ENCODE data around the gene HMGXB4. TPM values are rescaled to one million over a fixed set of nuclear protein-coding genes. Genes with fewer than 3 reads are reported as not detected.

Gene HMGXB4
- total RNA-seq = 10 to 100 TPM; 13.3 to 19.6 (median 15.9) TPM

DNA sequence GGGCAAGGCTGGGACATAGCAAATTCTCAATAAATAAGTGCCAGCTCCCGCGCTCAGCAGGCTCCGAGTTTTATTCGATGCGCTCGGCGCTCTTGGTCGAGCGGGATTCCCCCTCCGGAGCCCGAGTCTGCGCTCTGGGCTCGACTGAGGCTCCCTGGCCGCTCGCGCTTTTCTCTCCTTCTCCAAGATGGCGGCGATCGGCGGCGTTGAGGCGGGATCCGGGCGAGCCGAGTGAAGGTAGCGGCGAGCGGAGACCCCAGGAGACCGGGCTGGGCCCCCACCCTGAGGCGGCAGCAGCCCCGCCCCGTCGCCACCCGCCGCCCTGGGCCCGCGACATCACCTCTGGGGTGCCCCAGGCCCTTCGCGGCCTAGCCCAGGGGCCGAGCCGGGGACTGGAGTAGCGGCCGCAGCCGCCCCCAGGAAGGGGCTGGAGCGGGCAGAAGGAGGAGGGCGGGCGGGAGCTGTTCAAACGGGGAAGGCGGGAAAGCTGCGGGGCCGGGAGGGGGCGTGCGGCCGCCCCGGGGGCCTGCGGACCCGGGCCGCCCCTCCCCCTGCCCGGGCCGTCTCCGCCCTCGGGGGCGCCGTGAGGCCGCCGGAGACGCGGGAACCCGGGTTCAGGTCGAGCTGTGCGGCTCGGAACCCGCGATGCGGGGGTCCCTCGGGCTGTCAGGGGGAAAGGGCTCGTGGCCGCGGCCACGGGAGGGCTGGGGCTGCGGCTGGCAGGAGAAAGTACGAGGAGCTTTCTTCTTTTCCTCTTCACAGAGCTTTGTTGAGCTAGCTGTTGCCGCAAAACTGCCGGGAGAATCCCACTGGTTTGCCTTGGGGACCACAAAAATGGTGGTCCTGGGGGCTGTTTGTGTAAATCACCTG is at the start of gene HMGXB4:
Gene HMGXB4, plus strand, starts transcription at position 173 of the 870 bp plus-strand sequence. CDS start 4,898 bp downstream, outside the sequence.
- TF ChIP-seq CTCF (IDR thresholded peaks at IDR 0.05; ENCODE audit: low read depth) = no peak

- TF ChIP-seq CTCF (IDR thresholded peaks at IDR 0.05; ENCODE audit: low read depth) = no peak
Measured at GRCh38 chr22:35208003-35208402, 49.3 kb upstream of the HMGXB4 start.

DNA sequence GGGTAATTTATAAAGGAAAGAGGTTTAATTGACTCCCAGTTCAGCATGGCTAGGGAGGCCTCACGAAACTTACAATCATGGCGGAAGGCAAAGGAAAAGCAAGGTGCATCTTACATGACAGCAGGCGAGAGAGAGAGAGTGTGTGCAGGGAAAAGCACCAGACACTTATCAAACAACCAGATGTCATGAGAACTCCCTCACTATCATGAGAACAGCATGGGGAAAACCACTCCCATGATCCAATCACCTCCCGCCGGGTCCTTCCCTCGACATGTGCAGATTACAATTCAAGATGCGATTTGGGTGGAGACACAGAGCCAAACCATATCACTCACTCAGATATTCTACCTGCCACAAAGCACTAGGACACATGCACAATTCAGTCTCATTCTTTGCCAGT is 48.1 kb upstream of the HMGXB4 start:
- no peak for TF ChIP-seq CTCF (IDR thresholded peaks at IDR 0.05; ENCODE audit: low read depth)

DNA sequence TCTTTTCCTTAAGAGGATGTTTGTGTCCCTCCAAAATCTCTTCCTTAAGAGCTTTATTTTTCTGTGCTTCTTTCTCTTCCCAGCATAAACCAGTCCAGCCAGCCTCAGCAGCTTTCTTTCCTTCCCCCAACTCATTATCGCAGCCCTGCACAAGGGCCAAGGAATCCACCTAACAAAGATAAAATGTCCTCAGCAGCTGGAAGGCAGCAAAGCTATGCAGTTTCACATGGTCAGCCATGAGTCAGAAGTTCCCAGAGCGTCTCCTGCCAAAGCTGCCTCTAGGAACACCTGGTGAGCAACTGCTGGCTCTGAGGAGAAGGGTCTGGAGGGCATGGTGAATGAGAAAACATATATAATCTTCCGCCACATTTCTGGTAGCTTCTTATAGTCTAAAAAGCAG is 45.3 kb upstream of the HMGXB4 start:
- no peak for TF ChIP-seq CTCF (IDR thresholded peaks at IDR 0.05; ENCODE audit: low read depth)

GRCh38 chr22:35212996-35213395 is 44.3 kb upstream of the HMGXB4 start:
- TF ChIP-seq CTCF (IDR thresholded peaks at IDR 0.05; ENCODE audit: low read depth) = no peak

- TF ChIP-seq CTCF (IDR thresholded peaks at IDR 0.05; ENCODE audit: low read depth) = no peak
Measured at GRCh38 chr22:35214968-35215367, 42.3 kb upstream of the HMGXB4 start.

DNA sequence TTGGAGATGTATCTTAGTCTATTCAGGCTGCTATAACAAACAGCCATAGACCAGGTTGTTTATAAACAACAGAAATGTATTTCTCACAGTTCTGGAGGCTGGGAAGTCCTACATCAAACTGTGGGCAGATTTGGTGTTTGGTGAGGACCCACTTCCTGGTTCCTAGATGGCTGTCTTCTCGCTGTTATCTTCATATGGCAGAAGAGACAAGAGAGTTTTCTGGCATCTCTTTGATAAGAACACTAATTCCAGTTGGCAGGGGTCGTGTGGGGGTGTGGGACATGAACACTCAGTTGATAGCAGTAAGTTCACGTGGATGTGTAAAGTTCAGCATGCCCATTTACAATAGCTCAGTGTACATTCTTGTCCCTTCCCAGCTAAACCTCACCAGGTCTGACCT is 41.3 kb upstream of the HMGXB4 start:
- no peak for TF ChIP-seq CTCF (IDR thresholded peaks at IDR 0.05; ENCODE audit: low read depth)
